HEK293 (cell line): ENCODE data around the gene MARK3.

Experiments
- CTCF ChIA-PET: fragments of 350-600 bp; formaldehyde crosslinking; extraction: SDS; loops from one replicate; lab custom pipeline; 2021; ENCODE audit warnings: antibody characterized with exemption; lab: Yijun Ruan, JAX
- POLR2A ChIA-PET: fragments of 300-600 bp; formaldehyde crosslinking; extraction: SDS; loops from one replicate; lab custom pipeline; 2020; ENCODE audit warnings: antibody characterized with exemption, inconsistent platforms; lab: Yijun Ruan, JAX
- H3K27ac ChIP-seq: fragments of 200-500 bp; sonication (Bioruptor generic); 2 replicates; pipeline ENCODE4 v1.5.1; 2014; ENCODE audit warnings: low read depth, low read length, control low read depth, inconsistent platforms; ENCODE audit errors: extremely low read depth
- H3K36me3 ChIP-seq, 2 experiments: fragments of 200-500 bp in 1 of 2; sonication (Bioruptor generic) in 1 of 2; 1 replicate in 1 of 2; 2 replicates in 1 of 2; pipeline ENCODE4 v1.5.1; 2014 to 2017; ENCODE audit warnings: inconsistent platforms in 2 of 2, low read length in 2 of 2; ENCODE audit not compliant: control insufficient read depth in 2 of 2, insufficient read depth in 1 of 2
- H3K4me1 ChIP-seq: fragments of 200-500 bp; sonication (Bioruptor generic); 2 replicates; pipeline ENCODE4 v1.5.1; 2014; ENCODE audit warnings: mild to moderate bottlenecking, low read length, inconsistent platforms; ENCODE audit not compliant: control insufficient read depth, insufficient read depth
- H3K4me3 ChIP-seq: 2 replicates; pipeline ENCODE4 v1.5.1; 2011; ENCODE audit warnings: low read depth, mild to moderate bottlenecking, control low read depth, low read length, moderate library complexity
- H3K9me3 ChIP-seq: fragments of 200-500 bp; sonication (Bioruptor generic); 2 replicates; pipeline ENCODE4 v1.5.1; 2014; ENCODE audit warnings: low read depth, low read length, inconsistent platforms; ENCODE audit not compliant: control insufficient read depth, insufficient read depth
- GLIS1 ChIP-seq: fragments of 450-650 bp; formaldehyde crosslinking; IDR thresholded peaks from 2 replicates; pipeline ENCODE4 v1.5.1; 2016; ENCODE audit warnings: missing biosample characterization, missing genetic modification characterization
- GLIS2 ChIP-seq: fragments of 450-650 bp; formaldehyde crosslinking; IDR thresholded peaks from 2 replicates; pipeline ENCODE4 v1.5.1; 2016; ENCODE audit warnings: missing biosample characterization, missing genetic modification characterization
- KLF9 ChIP-seq: fragments of 450-650 bp; formaldehyde crosslinking; IDR thresholded peaks from 2 replicates; pipeline ENCODE4 v1.5.1; 2016; ENCODE audit warnings: missing biosample characterization, missing genetic modification characterization, low read depth
- REPIN1 ChIP-seq: fragments of 450-650 bp; formaldehyde crosslinking; IDR thresholded peaks from 2 replicates; pipeline ENCODE4 v1.5.1; 2017; ENCODE audit warnings: missing biosample characterization, missing genetic modification characterization, low read depth
- SCRT1 ChIP-seq: fragments of 450-650 bp; formaldehyde crosslinking; IDR thresholded peaks from 2 replicates; pipeline ENCODE4 v1.5.1; 2016; ENCODE audit warnings: missing biosample characterization, missing genetic modification characterization, borderline replicate concordance
- SCRT2 ChIP-seq: fragments of 450-650 bp; formaldehyde crosslinking; IDR thresholded peaks from 2 replicates; pipeline ENCODE4 v1.5.1; 2016; ENCODE audit warnings: missing biosample characterization, missing genetic modification characterization
- ZBTB11 ChIP-seq: fragments of 450-650 bp; formaldehyde crosslinking; conservative IDR thresholded peaks from 2 replicates; pipeline ENCODE4 v1.5.1; 2016; ENCODE audit warnings: low read depth, missing biosample characterization, missing genetic modification characterization
- ZBTB49 ChIP-seq: fragments of 450-650 bp; formaldehyde crosslinking; IDR thresholded peaks from 2 replicates; pipeline ENCODE4 v1.5.1; 2016; ENCODE audit warnings: missing biosample characterization, missing genetic modification characterization, low read depth
- ZFHX2 ChIP-seq: fragments of 450-650 bp; formaldehyde crosslinking; conservative IDR thresholded peaks from 2 replicates; pipeline ENCODE4 v1.5.1; 2016; ENCODE audit warnings: missing biosample characterization, missing genetic modification characterization
- ZIC2 ChIP-seq: fragments of 450-650 bp; formaldehyde crosslinking; IDR thresholded peaks from 2 replicates; pipeline ENCODE4 v1.5.1; 2016; ENCODE audit warnings: missing biosample characterization, missing genetic modification characterization
- ZNF214 ChIP-seq: fragments of 450-650 bp; formaldehyde crosslinking; IDR thresholded peaks from 2 replicates; pipeline ENCODE4 v1.5.1; 2017; ENCODE audit warnings: missing biosample characterization, mild to moderate bottlenecking, missing genetic modification characterization, borderline replicate concordance
- ZNF324 ChIP-seq: fragments of 450-650 bp; formaldehyde crosslinking; IDR thresholded peaks from 2 replicates; pipeline ENCODE4 v1.5.1; 2016; ENCODE audit warnings: missing biosample characterization, missing genetic modification characterization
- ZNF426 ChIP-seq: fragments of 450-650 bp; formaldehyde crosslinking; IDR thresholded peaks from 2 replicates; pipeline ENCODE4 v1.5.1; 2017; ENCODE audit warnings: missing biosample characterization, missing genetic modification characterization, mild to moderate bottlenecking, inconsistent platforms, moderate library complexity
- ZNF433 ChIP-seq: fragments of 450-650 bp; formaldehyde crosslinking; IDR thresholded peaks from 2 replicates; pipeline ENCODE4 v1.5.1; 2016; ENCODE audit warnings: missing biosample characterization, missing genetic modification characterization, low read depth
- ZNF558 ChIP-seq: fragments of 450-650 bp; formaldehyde crosslinking; IDR thresholded peaks from 2 replicates; pipeline ENCODE4 v1.5.1; 2016; ENCODE audit warnings: missing biosample characterization, missing genetic modification characterization
- ZNF785 ChIP-seq: fragments of 450-650 bp; formaldehyde crosslinking; IDR thresholded peaks from 2 replicates; pipeline ENCODE4 v1.5.1; 2016; ENCODE audit warnings: missing biosample characterization, missing genetic modification characterization

MARK3 gene

GRCh38 chr14:103532216-103533136 is 147.3 kb downstream of the MARK3 start:
- CTCF ChIA-PET = interaction anchor here (0.6 to 0.7 kb wide), 3 partner anchors 36 to 513 kb away, joined by 3 to 4 read pairs (median 3); no protein-coding TSS in a partner anchor
- no peak overlapping the region for H3K27ac ChIP-seq
- no peaks in the 10 kb centered on the region for H3K9me3 ChIP-seq
- H3K36me3 ChIP-seq = peaks cover 0 to 19% of the 10 kb centered on the region in 2 experiments; a peak in 1 of 3 replicates
- H3K4me3 ChIP-seq = no peak overlapping the region
- TF ChIP-seq SCRT2 (tag by site-specific recombination) (peak; percentile 82), ZNF433 (no peak), ZNF324 (tag by site-specific recombination) (no peak), REPIN1 (tag by site-specific recombination) (no peak), ZNF214 (tag by site-specific recombination) (no peak), ZNF558 (no peak), SCRT1 (tag by site-specific recombination) (0 out of 2 replicates have a peak, but pooled peaks have one; percentile 24), ZBTB11 (tag by site-specific recombination) (no peak)
- peaks cover 13% of the 10 kb centered on the region for H3K4me1 ChIP-seq
- POLR2A ChIA-PET = interaction anchor here (0.6 to 3.9 kb wide), 3 partner anchors 10 to 527 kb away, joined by 3 to 19 read pairs (median 4); partner anchors contain the start of gene CKB

- CTCF ChIA-PET = interaction anchor here (0.7 kb wide), 2 partner anchors 37 to 514 kb away, joined by 3 read pairs; no protein-coding TSS in a partner anchor
- Histone ChIP-seq H3K4me1 (peaks cover 6% of the 10 kb centered on the region), H3K4me3 (no peak overlapping the region), H3K36me3 (peaks cover 0 to 19% of the 10 kb centered on the region in 2 experiments; a peak in 1 of 3 replicates), H3K27ac (no peak overlapping the region), H3K9me3 (no peaks in the 10 kb centered on the region)
- POLR2A ChIA-PET = interaction anchor here (0.6 to 3.9 kb wide), 4 partner anchors 9 to 528 kb away, joined by 3 to 19 read pairs (median 4); partner anchors contain the start of gene CKB
- 0 out of 2 replicates have a peak, but pooled peaks have one; percentile 11 for TF ChIP-seq ZIC2
- TF ChIP-seq GLIS2 = peak; percentile 55
- peak; percentile 81 for TF ChIP-seq GLIS1 (tag by site-specific recombination)
- no peak for TF ChIP-seq KLF9 (tag by site-specific recombination)
Observed at GRCh38 chr14:103533137-103533998, 148.2 kb downstream of the MARK3 start.

- Histone ChIP-seq H3K4me3 (no peak overlapping the region), H3K4me1 (peaks cover 3% of the 10 kb centered on the region; the same call in 1 of the 2 replicates), H3K9me3 (no peaks in the 10 kb centered on the region), H3K36me3 (peaks cover 0 to 19% of the 10 kb centered on the region in 2 experiments; a peak in 1 of 3 replicates), H3K27ac (no peak overlapping the region)
- CTCF ChIA-PET = no interaction called here
- TF ChIP-seq ZFHX2 (tag by site-specific recombination) = 0 out of 2 replicates have a peak, but pooled peaks have one; percentile 9
- no peak for TF ChIP-seq ZNF426 (tag by site-specific recombination)
- no peak for TF ChIP-seq ZNF785 (tag by site-specific recombination)
- TF ChIP-seq ZBTB49 = no peak
- POLR2A ChIA-PET = interaction anchor here (0.6 to 3.9 kb wide), 4 partner anchors 11 to 47 kb away, joined by 3 to 19 read pairs (median 4); partner anchors contain the start of gene CKB
Observed at GRCh38 chr14:103533999-103534575, 148.9 kb downstream of the MARK3 start.
